ENCODE data around the gene AIF1.

The AIF1 gene

GRCh38 chr6:31651602-31652191 is 36.7 kb downstream of the AIF1 start:
- DNase-seq = peak; percentile 69

- DNase-seq = peak; percentile 96
Observed at GRCh38 chr6:31652925-31653724, 38.1 kb downstream of the AIF1 start.

GRCh38 chr6:31654574-31655348 is 39.7 kb downstream of the AIF1 start:
- DNase-seq = no peak

- no peak for DNase-seq
Observed at GRCh38 chr6:31655349-31656237, 40.6 kb downstream of the AIF1 start, which contains the start of gene APOM. Gene APOM, plus strand, starts transcription at chr6:31655894. Its CDS starts 73 bp downstream, at chr6:31655967.

- no peak for DNase-seq
Observed at GRCh38 chr6:31657406-31658157, 42.5 kb downstream of the AIF1 start.

- no peak for DNase-seq
Observed at GRCh38 chr6:31658158-31658688, 43.2 kb downstream of the AIF1 start.

- DNase-seq = no peak
Observed at GRCh38 chr6:31658983-31659648, 44.1 kb downstream of the AIF1 start.

- DNase-seq = no peak
Observed at GRCh38 chr6:31659649-31660380, 44.8 kb downstream of the AIF1 start.

- DNase-seq = peak; percentile 47
Observed at GRCh38 chr6:31660381-31661261, 45.6 kb downstream of the AIF1 start, which contains the start of gene C6orf47. Gene C6orf47, minus strand, starts transcription at chr6:31660778. Its CDS starts 831 bp downstream, at chr6:31659947.

- no peak for DNase-seq
Observed at GRCh38 chr6:31661262-31662123, 46.5 kb downstream of the AIF1 start.

GRCh38 chr6:31662124-31662723 is 47.2 kb downstream of the AIF1 start:
- no peak for DNase-seq

GRCh38 chr6:31663126-31663960 is 48.3 kb downstream of the AIF1 start:
- DNase-seq = no peak

GRCh38 chr6:31663961-31664789 is 49.1 kb downstream of the AIF1 start:
- DNase-seq = peak; percentile 47

- DNase-seq = peak; percentile 79
Observed at GRCh38 chr6:31664790-31665500, 49.9 kb downstream of the AIF1 start, which contains the start of gene GPANK1. Gene GPANK1, minus strand, starts transcription at chr6:31664997. Its CDS starts 519 bp downstream, at chr6:31664478.
